ENCODE results near the gene AQP10. TPM values are rescaled to one million over a fixed set of nuclear protein-coding genes. Genes with fewer than 3 reads are reported as not detected.

AQP10 gene
- total and polyA plus RNA-seq, 9 of the 15 experiments (the other 6 are each of a cell fraction or from before 2014, with no cell fraction given): 0.37 to 9.7 (median 1.9) TPM

- TF ChIP-seq TEAD4 (IDR thresholded peaks at IDR 0.05; ENCODE audit: low read length): peak; percentile 55
- TF ChIP-seq TEAD4 (CRISPR knock-in tag; IDR thresholded peaks at IDR 0.05; ENCODE audit: borderline replicate concordance): no peak
- TF ChIP-seq ZBED1 (IDR thresholded peaks at IDR 0.05): peak; percentile 34; the same call in 1 of the 2 replicates
- 0 out of 2 replicates have a peak, but pooled peaks have one; percentile 40 for TF ChIP-seq SMAD4 (CRISPR knock-in tag; conservative IDR thresholded peaks at IDR 0.05)
- peak in 1 of 2 experiments; percentile 59; a peak in 2 of 4 replicates for TF ChIP-seq MAZ (CRISPR knock-in tag; conservative IDR thresholded peaks at IDR 0.05 in 1 of 2, IDR thresholded peaks at IDR 0.05 in 1 of 2)
- TF ChIP-seq TFAP4 (CRISPR knock-in tag; IDR thresholded peaks at IDR 0.05; ENCODE audit: borderline replicate concordance): peak; percentile 40; the same call in 1 of the 2 replicates
- no peak for TF ChIP-seq ARID2 (IDR thresholded peaks at IDR 0.05)
- peak; percentile 22; the same call in 1 of the 2 replicates for TF ChIP-seq KLF16 (IDR thresholded peaks at IDR 0.05)
- peak; percentile 58; the same call in 1 of the 2 replicates for TF ChIP-seq GATA2 (CRISPR knock-in tag; IDR thresholded peaks at IDR 0.05)
- TF ChIP-seq MTA1 (IDR thresholded peaks at IDR 0.05; ENCODE audit: borderline replicate concordance): peak; percentile 61; the same call in 1 of the 2 replicates
- TF ChIP-seq NFIC (IDR thresholded peaks at IDR 0.05): peak; percentile 30
- no peak for TF ChIP-seq CCAR2 (IDR thresholded peaks at IDR 0.05; ENCODE audit: low read depth, low read length)
- peak; percentile 47 for TF ChIP-seq TAL1 (IDR thresholded peaks at IDR 0.05)
- peak; percentile 26; the same call in 1 of the 2 replicates for TF ChIP-seq DPF2 (IDR thresholded peaks at IDR 0.05)
- peak; percentile 65 for TF ChIP-seq CBFA2T2 (conservative IDR thresholded peaks at IDR 0.05)
- TF ChIP-seq NCOR1 (IDR thresholded peaks at IDR 0.05): peak; percentile 46; the same call in 1 of the 2 replicates
- TF ChIP-seq CTCFL (IDR thresholded peaks at IDR 0.05; ENCODE audit: borderline replicate concordance, insufficient read depth, low read depth, low read length, poor library complexity, severe bottlenecking): peak; percentile 3
- peak; percentile 50 for TF ChIP-seq EP300 (IDR thresholded peaks at IDR 0.05; ENCODE audit: low read length)
- peak; percentile 49 for TF ChIP-seq CREM (IDR thresholded peaks at IDR 0.05; ENCODE audit: low read depth)
- peak; percentile 19 for TF ChIP-seq CCNT2 (IDR thresholded peaks at IDR 0.05; ENCODE audit: borderline replicate concordance, extremely low read depth, insufficient read length, low read depth, low read length)
- no peak for TF ChIP-seq ZFX (CRISPR knock-in tag; IDR thresholded peaks at IDR 0.05)
- TF ChIP-seq ARID1B (IDR thresholded peaks at IDR 0.05): peak; percentile 69
- TF ChIP-seq CAMTA2 (CRISPR knock-in tag; conservative IDR thresholded peaks at IDR 0.05): no peak
- TF ChIP-seq HNRNPLL (IDR thresholded peaks at IDR 0.05; ENCODE audit: low read depth, low read length, poor library complexity, severe bottlenecking): peak; percentile 34
Measured at GRCh38 chr1:154352581-154353459, 31.9 kb downstream of the AQP10 start (continued).
